ENCODE measurements around the gene PLEKHA7.

The PLEKHA7 gene

DNA sequence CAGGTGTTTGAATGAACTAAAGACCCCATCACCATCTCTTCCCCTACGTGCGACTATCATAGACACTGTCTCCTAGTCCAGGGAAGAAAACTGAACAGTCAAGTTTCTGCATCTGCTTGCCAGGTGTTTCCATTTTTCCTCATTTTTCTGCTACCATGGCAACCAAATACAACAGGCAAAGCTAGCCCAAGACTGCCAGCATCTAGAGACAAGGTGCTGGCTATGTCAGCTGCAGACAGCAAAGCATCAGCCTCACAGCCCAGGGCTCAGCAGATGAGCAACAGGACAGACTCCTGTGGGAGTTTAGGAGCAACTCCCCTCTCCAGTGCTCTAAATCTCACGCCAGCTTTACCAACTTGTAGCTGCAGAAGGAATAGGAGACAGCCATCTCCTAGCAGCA, 151.5 kb downstream of the PLEKHA7 start:
- no peak overlapping the region for H3K4me3 ChIP-seq (replicated peaks; ENCODE audit: low read depth, low read length)
- no peaks in the 10 kb centered on the region; the same call in 1 of the 2 replicates for H3K27me3 ChIP-seq (replicated peaks; ENCODE audit: control insufficient read depth, insufficient read depth, low read length)
- H3K36me3 ChIP-seq (ENCODE audit: control insufficient read depth, insufficient read depth, low read length), result no peaks in the 10 kb centered on the region
- TF ChIP-seq, protein P1, sequence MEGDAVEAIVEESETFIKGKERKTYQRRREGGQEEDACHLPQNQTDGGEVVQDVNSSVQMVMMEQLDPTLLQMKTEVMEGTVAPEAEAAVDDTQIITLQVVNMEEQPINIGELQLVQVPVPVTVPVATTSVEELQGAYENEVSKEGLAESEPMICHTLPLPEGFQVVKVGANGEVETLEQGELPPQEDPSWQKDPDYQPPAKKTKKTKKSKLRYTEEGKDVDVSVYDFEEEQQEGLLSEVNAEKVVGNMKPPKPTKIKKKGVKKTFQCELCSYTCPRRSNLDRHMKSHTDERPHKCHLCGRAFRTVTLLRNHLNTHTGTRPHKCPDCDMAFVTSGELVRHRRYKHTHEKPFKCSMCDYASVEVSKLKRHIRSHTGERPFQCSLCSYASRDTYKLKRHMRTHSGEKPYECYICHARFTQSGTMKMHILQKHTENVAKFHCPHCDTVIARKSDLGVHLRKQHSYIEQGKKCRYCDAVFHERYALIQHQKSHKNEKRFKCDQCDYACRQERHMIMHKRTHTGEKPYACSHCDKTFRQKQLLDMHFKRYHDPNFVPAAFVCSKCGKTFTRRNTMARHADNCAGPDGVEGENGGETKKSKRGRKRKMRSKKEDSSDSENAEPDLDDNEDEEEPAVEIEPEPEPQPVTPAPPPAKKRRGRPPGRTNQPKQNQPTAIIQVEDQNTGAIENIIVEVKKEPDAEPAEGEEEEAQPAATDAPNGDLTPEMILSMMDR (IDR thresholded peaks at IDR 0.05; ENCODE audit: insufficient read depth, low read length, poor library complexity, severe bottlenecking), result no peak
- no peak for DNase-seq (ENCODE audit: extremely low read depth, insufficient read length)

DNA sequence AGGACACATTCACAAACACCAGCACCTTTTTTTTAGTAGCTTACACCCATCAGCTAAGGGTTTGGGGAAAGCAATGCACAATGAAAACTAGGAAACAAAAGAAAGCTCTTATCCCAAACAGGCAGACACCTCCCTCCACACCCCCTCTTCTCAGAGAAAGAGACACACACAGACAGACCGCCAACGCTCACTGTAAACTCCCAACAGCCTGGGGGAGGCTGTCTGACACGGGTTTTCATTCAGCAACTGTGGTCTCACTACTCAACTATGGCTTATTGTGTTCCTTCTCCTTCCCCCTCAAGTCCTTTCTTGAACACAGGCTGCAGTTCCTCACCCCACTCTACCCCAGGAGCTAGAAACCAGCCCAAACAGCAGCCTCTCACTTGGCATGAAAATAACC, 152.4 kb downstream of the PLEKHA7 start:
- H3K36me3 ChIP-seq (ENCODE audit: control insufficient read depth, insufficient read depth, low read length), result no peaks in the 10 kb centered on the region
- no peak for DNase-seq (ENCODE audit: extremely low read depth, insufficient read length)
- no peak overlapping the region for H3K4me3 ChIP-seq (replicated peaks; ENCODE audit: low read depth, low read length)
- TF ChIP-seq, protein P1 (IDR thresholded peaks at IDR 0.05; ENCODE audit: insufficient read depth, low read length, poor library complexity, severe bottlenecking), result no peak
- H3K27me3 ChIP-seq (replicated peaks; ENCODE audit: control insufficient read depth, insufficient read depth, low read length), result no peaks in the 10 kb centered on the region; the same call in none of the 2 replicates

DNA sequence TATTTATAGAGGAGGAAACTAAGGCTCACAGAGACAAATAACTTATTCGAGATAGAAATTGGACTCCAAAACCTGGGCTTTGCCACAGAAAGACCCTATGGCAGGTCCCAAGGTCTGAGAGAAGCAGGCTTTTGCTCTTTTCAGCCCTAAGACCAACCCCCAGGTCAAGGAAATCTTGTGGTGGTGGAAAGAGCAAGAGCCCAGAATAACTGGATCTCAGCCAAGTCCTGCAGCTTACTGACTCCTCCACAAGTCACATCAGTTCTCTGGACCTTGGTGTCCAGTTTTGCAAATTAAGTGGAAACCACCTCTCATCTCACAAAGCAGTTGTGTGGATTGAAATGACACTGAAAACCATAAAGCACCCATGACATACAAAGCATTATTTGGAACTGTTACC, 153.6 kb downstream of the PLEKHA7 start:
- TF ChIP-seq, protein P1 (IDR thresholded peaks at IDR 0.05; ENCODE audit: insufficient read depth, low read length, poor library complexity, severe bottlenecking), result no peak
- H3K4me3 ChIP-seq (replicated peaks; ENCODE audit: low read depth, low read length), result no peak overlapping the region
- no peak for DNase-seq (ENCODE audit: extremely low read depth, insufficient read length)
- no peaks in the 10 kb centered on the region; the same call in none of the 2 replicates for H3K27me3 ChIP-seq (replicated peaks; ENCODE audit: control insufficient read depth, insufficient read depth, low read length)
- no peaks in the 10 kb centered on the region for H3K36me3 ChIP-seq (ENCODE audit: control insufficient read depth, insufficient read depth, low read length)

GRCh38 chr11:16859651-16860050, 154.6 kb downstream of the PLEKHA7 start:
- no peak for DNase-seq (ENCODE audit: extremely low read depth, insufficient read length)
- Histone ChIP-seq H3K36me3 (ENCODE audit: control insufficient read depth, insufficient read depth, low read length) (no peaks in the 10 kb centered on the region), H3K27me3 (replicated peaks; ENCODE audit: control insufficient read depth, insufficient read depth, low read length) (no peaks in the 10 kb centered on the region; the same call in none of the 2 replicates), H3K4me3 (replicated peaks; ENCODE audit: low read depth, low read length) (no peak overlapping the region)
- TF ChIP-seq, protein P1 (IDR thresholded peaks at IDR 0.05; ENCODE audit: insufficient read depth, low read length, poor library complexity, severe bottlenecking), result no peak

DNA sequence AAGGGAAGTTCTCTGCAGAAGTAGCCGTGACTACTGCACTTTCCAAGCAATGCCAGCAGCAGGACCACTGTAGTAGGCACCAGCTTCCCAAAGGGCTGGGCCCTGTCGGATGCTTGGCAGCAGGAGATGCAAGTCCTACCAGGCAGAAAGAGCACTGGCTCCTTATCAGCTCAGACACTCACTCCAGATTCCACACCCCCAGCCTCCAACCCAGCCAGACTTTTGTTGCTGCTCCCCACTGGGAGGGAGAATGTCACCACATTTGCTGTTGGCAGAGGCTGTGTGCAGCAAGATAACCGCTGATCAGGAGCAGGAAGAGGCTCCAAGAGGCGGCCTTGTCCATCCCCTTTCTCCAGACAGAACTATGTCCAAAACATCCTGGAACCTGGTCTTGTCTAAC, 157.0 kb downstream of the PLEKHA7 start:
- TF ChIP-seq, protein P1 (IDR thresholded peaks at IDR 0.05; ENCODE audit: insufficient read depth, low read length, poor library complexity, severe bottlenecking), result no peak
- Histone ChIP-seq H3K4me3 (replicated peaks; ENCODE audit: low read depth, low read length) (no peak overlapping the region), H3K27me3 (replicated peaks; ENCODE audit: control insufficient read depth, insufficient read depth, low read length) (no peaks in the 10 kb centered on the region; the same call in none of the 2 replicates), H3K36me3 (ENCODE audit: control insufficient read depth, insufficient read depth, low read length) (no peaks in the 10 kb centered on the region)
- DNase-seq (ENCODE audit: extremely low read depth, insufficient read length), result no peak

DNA sequence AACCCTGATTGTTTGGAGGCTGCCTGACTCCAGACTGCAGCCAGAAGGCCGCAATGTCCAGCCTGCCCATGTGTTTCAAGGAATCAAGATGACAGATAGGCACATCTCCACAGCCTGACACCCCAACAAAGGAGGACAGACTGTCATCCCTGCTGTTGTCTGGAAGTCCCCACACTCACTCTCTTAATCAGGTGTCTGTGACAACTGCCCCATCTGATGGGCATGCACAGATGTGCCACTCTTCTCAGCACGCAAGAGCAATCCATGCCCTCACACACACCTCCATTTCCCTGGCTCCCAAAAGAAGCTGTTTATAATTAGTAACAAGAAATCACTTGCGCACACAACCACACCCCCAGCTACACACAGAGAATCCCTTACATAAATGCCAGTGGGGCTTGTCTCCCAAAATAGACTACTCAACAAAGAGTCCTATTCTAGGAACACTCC, 158.2 kb downstream of the PLEKHA7 start:
- no peaks in the 10 kb centered on the region for H3K36me3 ChIP-seq (ENCODE audit: control insufficient read depth, insufficient read depth, low read length)
- H3K4me3 ChIP-seq (replicated peaks; ENCODE audit: low read depth, low read length), result no peak overlapping the region
- TF ChIP-seq, protein P1 (IDR thresholded peaks at IDR 0.05; ENCODE audit: insufficient read depth, low read length, poor library complexity, severe bottlenecking), result no peak
- H3K27me3 ChIP-seq (replicated peaks; ENCODE audit: control insufficient read depth, insufficient read depth, low read length), result no peaks in the 10 kb centered on the region; the same call in none of the 2 replicates
- no peak for DNase-seq (ENCODE audit: extremely low read depth, insufficient read length)

Data from GM06990 (cell line).